Adrenal gland (tissue), 12 donors: ENCODE measurements around the gene PPP2R3B. TPM values are rescaled to one million over a fixed set of nuclear protein-coding genes. Genes with fewer than 3 reads are reported as not detected.

Experiments used
- DNase-seq, 7 donors: peaks; one replicate each; pipeline ENCODE4 v3.0.0-alpha.2; 2019 to 2020
- H3K27ac ChIP-seq, 5 donors: fragments of 200-600 bp; sonication (generic) in 4 of 5; 1 replicate in 3 of 5; 2 replicates in 2 of 5; pipeline versions ENCODE4 v1.5.1 to v1.8.0; 2016 to 2020; ENCODE audit warnings: mild to moderate bottlenecking in 1 of 5
- H3K27me3 ChIP-seq: fragments of 200-600 bp; 2 replicates; pipeline ENCODE4 v1.8.0; 2021
- H3K36me3 ChIP-seq, 2 donors: fragments of 200-600 bp; replicated peaks in 1 of 2; 1 replicate in 1 of 2; 2 replicates in 1 of 2; pipeline versions ENCODE4 v1.5.1 to v1.8.0; 2018 to 2022
- H3K4me1 ChIP-seq, 2 donors: fragments of 200-600 bp; replicated peaks in 1 of 2; 1 replicate in 1 of 2; 2 replicates in 1 of 2; pipeline versions ENCODE4 v1.5.1 to v1.8.0; 2018 to 2021
- H3K4me3 ChIP-seq, 4 donors: fragments of 200-600 bp; sonication (generic) in 3 of 4; one replicate each; pipeline ENCODE4 v1.5.1; 2016 to 2018
- H3K9me3 ChIP-seq, 3 donors: fragments of 200-600 bp; sonication (generic) in 1 of 3; replicated peaks in 1 of 3; 1 replicate in 2 of 3; 2 replicates in 1 of 3; pipeline versions ENCODE4 v1.5.1 to v1.8.0; 2016 to 2021
- CTCF ChIP-seq, 6 experiments: fragments of 450-650 bp in 4 of 6; fragments of 200-600 bp in 2 of 6; sonication (generic) in 1 of 6; IDR thresholded peaks; 1 replicate in 5 of 6; 2 replicates in 1 of 6; pipeline versions ENCODE4 v1.5.1 to v1.8.0; 2016 to 2021; ENCODE audit warnings: antibody characterized with exemption in 6 of 6, mild to moderate bottlenecking in 2 of 6, moderate library complexity in 1 of 6
- POLR2A ChIP-seq, 2 donors: fragments of 450-650 bp; IDR thresholded peaks; one replicate each; pipeline ENCODE4 v1.6.1; 2017; ENCODE audit warnings: antibody characterized with exemption in 2 of 2, mild to moderate bottlenecking in 2 of 2, moderate library complexity in 1 of 2
- WGBS, 4 donors: extraction: QIAGEN DNeasy Blood & Tissue Kit in 2 of 4; methylation state at CpG; one replicate each; pipeline versions ENCODE4 v1.1.5 to v1.1.7; 2013 to 2017; 5-methylcytosine and 5-hydroxymethylcytosine counted together
- intact Hi-C, 2 donors: fragments of 100-400 bp; cut with DNase I; formaldehyde crosslinking; loops; one replicate each; pipeline versions ENCODE4 v1.14.1 to v1.15.0; 2022 to 2023
- polyA plus RNA-seq, 3 donors: library from polyadenylated mRNA; stranded (reverse); fragments of 200-250 nt in 2 of 3; fragments of 350-450 nt in 1 of 3; fragmentation: Illumina TruSeq in 1 of 3; extraction: RNeasy Lipid Tissue Mini Kit (QIAGEN cat#74804) in 1 of 3; gene quantifications; one replicate each; pipeline ENCODE4 v1.2.3, GENCODE V29; 2013 to 2014
- total RNA-seq, 9 donors: library from RNA; depleted of rRNA in 4 of 9; stranded (reverse); fragments of >200 nt in 4 of 9; fragments of 120-200 nt in 1 of 9; fragmentation: NEBNext Ultra II Directional in 1 of 9; extraction: Animal tissue kit (Norgen Biotek cat#: 25700) in 1 of 9; gene quantifications; one replicate each; pipeline versions ENCODE4 v1.1.0 to v1.2.4, GENCODE V29; 2013 to 2023
- donor health status: healthy with polysubstance abuse.
- donor health status: Bipolar disorder and iron deficiency.
- donor health status: DM: yes; HTN: yes; CAD: no.
- donor health status: DM: no; HTN: no; CAD: no.
- donor health status: DM: no; HTN: no; CAD: no.
- donor health status: DM: yes; HTN: yes; CAD: no.

Gene PPP2R3B
- total and polyA plus RNA-seq, 12 donors = 2.1 to 112 (median 14.2) TPM

DNA sequence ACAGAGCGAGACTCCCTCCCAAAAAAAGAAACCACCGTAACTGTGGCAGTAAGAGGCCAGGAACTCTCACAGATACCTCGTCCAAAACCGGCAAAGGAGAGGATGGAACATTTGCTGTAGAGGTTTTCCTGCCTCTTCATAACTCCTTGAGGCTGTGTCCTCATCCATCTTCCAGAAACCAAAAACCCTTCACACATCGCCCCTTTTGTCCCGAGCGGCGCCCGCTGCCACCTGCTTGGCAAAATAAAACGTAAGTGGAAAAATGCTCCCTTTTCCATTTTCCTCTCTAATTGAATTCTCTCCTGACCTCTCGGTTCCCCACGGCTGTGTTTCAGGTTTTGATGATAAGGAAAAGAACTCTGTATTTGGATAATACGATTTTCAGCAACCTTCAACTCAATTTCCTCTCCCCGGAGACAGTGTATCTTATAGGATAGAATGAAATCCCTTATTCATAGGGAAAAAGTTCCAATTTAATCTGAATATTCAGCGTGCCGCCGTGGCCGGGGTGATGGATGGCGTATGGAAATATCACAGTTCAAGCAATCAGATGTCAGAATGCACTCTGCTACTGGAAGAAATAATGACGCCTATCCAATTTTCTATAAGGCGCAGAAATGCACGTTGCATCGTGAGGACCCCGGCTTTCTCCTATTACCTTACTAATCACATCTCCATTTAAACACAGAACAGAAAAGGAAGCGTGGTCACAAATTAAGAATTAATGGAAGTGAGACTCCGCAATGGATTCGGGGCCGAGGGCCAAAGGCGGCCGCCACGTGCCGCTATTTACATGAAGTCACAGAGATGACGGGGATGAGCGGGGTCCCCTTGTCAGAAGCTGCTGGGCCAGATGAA lies 5.2 kb upstream of the PPP2R3B start:
- no peak for TF ChIP-seq CTCF (IDR thresholded peaks at IDR 0.05)
- no peak for TF ChIP-seq POLR2A (IDR thresholded peaks at IDR 0.05)
- Histone ChIP-seq H3K4me1 (peaks cover 0 to 4% of the 10 kb centered on the region in 2 donors), H3K9me3 (no peaks in the 10 kb centered on the region), H3K27ac (no peak overlapping the region), H3K36me3 (no peaks in the 10 kb centered on the region), H3K27me3 (no peaks in the 10 kb centered on the region), H3K4me3 (no peak overlapping the region)
- 83 to 89% (median 87%) methylated on average over 34 of the region's 34 CpGs for WGBS, 4 donors
- no peak for DNase-seq
- intact Hi-C loops = no loop called here

DNA sequence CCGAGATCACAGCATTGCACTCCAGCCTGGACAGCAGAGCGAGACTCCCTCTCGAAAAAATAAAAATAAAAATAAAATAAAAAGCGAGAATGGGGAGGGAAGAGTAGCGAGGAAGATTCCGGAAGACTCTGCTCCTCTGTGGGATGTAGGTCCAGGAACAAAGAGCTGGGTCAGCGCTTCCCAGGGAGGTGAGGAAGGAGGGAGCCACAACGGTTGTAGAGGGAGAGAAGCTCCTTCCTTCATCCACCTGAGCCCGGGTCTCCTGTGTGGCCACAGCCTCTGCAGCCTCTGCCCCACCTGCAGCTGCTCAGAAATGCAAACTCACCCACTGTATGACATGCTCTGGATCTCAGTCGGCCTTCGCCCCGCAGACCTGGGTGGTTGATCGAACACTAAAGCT lies 3.8 kb upstream of the PPP2R3B start:
- Histone ChIP-seq H3K4me1 (peaks cover 5 to 7% of the 10 kb centered on the region in 2 donors), H3K27ac (no peak overlapping the region), H3K27me3 (no peaks in the 10 kb centered on the region), H3K4me3 (no peak overlapping the region), H3K36me3 (no peaks in the 10 kb centered on the region), H3K9me3 (no peaks in the 10 kb centered on the region)
- WGBS, 4 donors = 90 to 93% (median 92%) methylated on average over 13 of the region's 13 CpGs
- intact Hi-C loops = no loop called here
- no peak for TF ChIP-seq POLR2A (IDR thresholded peaks at IDR 0.05)
- no peak for TF ChIP-seq CTCF (IDR thresholded peaks at IDR 0.05)
- no peak for DNase-seq

GRCh38 chrX:389021-389441 lies 2.3 kb upstream of the PPP2R3B start:
- H3K27ac ChIP-seq = no peak overlapping the region
- TF ChIP-seq CTCF (IDR thresholded peaks at IDR 0.05) (no peak), POLR2A (IDR thresholded peaks at IDR 0.05) (no peak)
- no peaks in the 10 kb centered on the region for H3K27me3 ChIP-seq
- peaks cover 5 to 7% of the 10 kb centered on the region in 2 donors for H3K4me1 ChIP-seq
- intact Hi-C loops = no loop called here
- no peaks in the 10 kb centered on the region for H3K9me3 ChIP-seq
- no peak overlapping the region for H3K4me3 ChIP-seq
- no peaks in the 10 kb centered on the region for H3K36me3 ChIP-seq
- DNase-seq = no peak
- 85 to 89% (median 89%) methylated on average over 9 to 12 of the region's 12 CpGs for WGBS, 4 donors

GRCh38 chrX:387729-388128 lies 1.0 kb upstream of the PPP2R3B start:
- no peaks in the 10 kb centered on the region for H3K36me3 ChIP-seq
- 61 to 71% (median 68%) methylated on average over 14 of the region's 14 CpGs for WGBS, 4 donors
- no peak for DNase-seq
- no peak for TF ChIP-seq CTCF (IDR thresholded peaks at IDR 0.05)
- TF ChIP-seq POLR2A (IDR thresholded peaks at IDR 0.05) = no peak
- no peaks in the 10 kb centered on the region for H3K27me3 ChIP-seq
- H3K9me3 ChIP-seq = no peaks in the 10 kb centered on the region
- H3K4me3 ChIP-seq = peak overlapping the region in 1 of 4 donors; percentile 98
- H3K4me1 ChIP-seq = peaks cover 5 to 7% of the 10 kb centered on the region in 2 donors
- H3K27ac ChIP-seq = peak overlapping the region in 1 of 5 donors; percentile 97
- intact Hi-C loops = no loop called here
